HepG2 (cell line): ENCODE results near the gene MYL11. TPM values are rescaled to one million over a fixed set of nuclear protein-coding genes. Genes with fewer than 3 reads are reported as not detected.

Source experiments
- ARNTL ChIP-seq: sonication (generic); formaldehyde crosslinking; IDR thresholded peaks from 2 replicates; pipeline ENCODE4 v1.4.0; 2020; ENCODE audit warnings: mild to moderate bottlenecking, missing genetic modification reagents
- BHLHE40 ChIP-seq: IDR thresholded peaks from 2 replicates; pipeline ENCODE4 v1.6.1; 2011; ENCODE audit warnings: low read length, improper control_type of control experiment
- ETV6 ChIP-seq: sonication (generic); formaldehyde crosslinking; conservative IDR thresholded peaks from 2 replicates; pipeline ENCODE4 v1.4.0; 2020; ENCODE audit warnings: missing genetic modification reagents
- FOXO1 ChIP-seq: sonication (generic); formaldehyde crosslinking; IDR thresholded peaks from 2 replicates; pipeline ENCODE4 v1.4.0; 2020; ENCODE audit warnings: missing genetic modification reagents
- GPN1 ChIP-seq: sonication (generic); formaldehyde crosslinking; IDR thresholded peaks from 2 replicates; pipeline ENCODE4 v1.5.1; 2020; ENCODE audit warnings: missing genetic modification reagents, borderline replicate concordance
- MEIS1 ChIP-seq: sonication (generic); formaldehyde crosslinking; IDR thresholded peaks from 2 replicates; pipeline ENCODE4 v1.9.0; 2021; ENCODE audit warnings: mild to moderate bottlenecking, missing genetic modification reagents, moderate library complexity, borderline replicate concordance
- NFYC ChIP-seq: IDR thresholded peaks from 2 replicates; pipeline ENCODE4 v1.6.1; 2016; ENCODE audit warnings: missing genetic modification reagents, missing compliant biosample characterization
- PCBP2 ChIP-seq: fragments of 200-400 bp; formaldehyde crosslinking; optimal IDR thresholded peaks from 2 replicates; pipeline ENCODE3; 2018; ENCODE audit warnings: low read length, low read depth; ENCODE audit not compliant: poor library complexity, severe bottlenecking
- PHF5A ChIP-seq: IDR thresholded peaks from one replicate; pipeline ENCODE4 v1.6.1; 2018; ENCODE audit warnings: low read depth, missing genetic modification reagents; ENCODE audit not compliant: unreplicated experiment
- RFX3 ChIP-seq: IDR thresholded peaks from 2 replicates; pipeline ENCODE4 v1.6.1; 2016; ENCODE audit warnings: missing biosample characterization, missing genetic modification reagents
- SIX4 ChIP-seq: sonication (generic); formaldehyde crosslinking; IDR thresholded peaks from 2 replicates; pipeline ENCODE4 v1.4.0; 2020; ENCODE audit warnings: missing genetic modification reagents
- SOX13 ChIP-seq, 3 experiments: fragments of 450-650 bp in 1 of 3; sonication (generic) in 1 of 3; formaldehyde crosslinking in 1 of 3; IDR thresholded peaks in 2 of 3; conservative IDR thresholded peaks in 1 of 3; 2 replicates each; pipeline versions ENCODE4 v1.5.0 to v1.6.1; 2016 to 2020; ENCODE audit warnings: antibody characterized with exemption in 1 of 3, mild to moderate bottlenecking in 1 of 3, missing compliant biosample characterization in 1 of 3, missing genetic modification reagents in 1 of 3, moderate library complexity in 1 of 3
- SRF ChIP-seq: IDR thresholded peaks from 2 replicates; pipeline ENCODE4 v1.6.1; 2011; ENCODE audit warnings: mild to moderate bottlenecking, low read depth, low read length, moderate library complexity
- THYN1 ChIP-seq: sonication (generic); formaldehyde crosslinking; IDR thresholded peaks from 2 replicates; pipeline ENCODE4 v1.8.1; 2023; ENCODE audit warnings: low read depth, mild to moderate bottlenecking, moderate library complexity, missing genetic modification reagents, borderline replicate concordance
- ZNF10 ChIP-seq: sonication (generic); formaldehyde crosslinking; IDR thresholded peaks from 2 replicates; pipeline ENCODE4 v1.4.0; 2020; ENCODE audit warnings: mild to moderate bottlenecking, low read depth, missing genetic modification reagents, borderline replicate concordance
- ZNF709 ChIP-seq: sonication (generic); formaldehyde crosslinking; IDR thresholded peaks from 2 replicates; pipeline ENCODE4 v1.5.0; 2020; ENCODE audit warnings: mild to moderate bottlenecking, missing genetic modification reagents
- ZNF781 ChIP-seq: sonication (generic); formaldehyde crosslinking; IDR thresholded peaks from 2 replicates; pipeline ENCODE4 v1.5.1; 2020; ENCODE audit warnings: borderline replicate concordance, mild to moderate bottlenecking, missing genetic modification reagents; ENCODE audit errors: not compliant biosample characterization
- polyA plus RNA-seq, 8 experiments: library from polyadenylated mRNA; depleted of rRNA in 3 of 8; stranded (reverse) in 7 of 8; unstranded in 1 of 8; fragments of >200 nt; fragmentation: Illumina TruSeq in 4 of 8; extraction: Trizol in 4 of 8; gene quantifications; 2 replicates each; pipeline versions ENCODE4 v1.2.1 to v1.2.3, GENCODE V29; 2011 to 2016; ENCODE audit warnings: low read depth in 4 of 8, missing spikeins in 1 of 8, mixed read lengths in 1 of 8; ENCODE audit not compliant: insufficient read depth in 1 of 8
- total RNA-seq, 5 experiments: library from RNA; depleted of rRNA; stranded (reverse); fragments of >200 nt; fragmentation: Illumina TruSeq; extraction: Trizol; gene quantifications; 2 replicates each; pipeline ENCODE4 v1.2.3, GENCODE V29; 2016; ENCODE audit warnings: low read depth in 1 of 5
- TF ChIP-seq, protein P1 (sequence below): sonication (generic); formaldehyde crosslinking; IDR thresholded peaks from 2 replicates; pipeline ENCODE4 v1.4.0; 2020; ENCODE audit warnings: mild to moderate bottlenecking, missing genetic modification reagents
- TF ChIP-seq, protein P2 (sequence below): sonication (generic); formaldehyde crosslinking; IDR thresholded peaks from 2 replicates; pipeline ENCODE4 v1.9.0; 2022; ENCODE audit warnings: low read depth, missing genetic modification reagents
- TF ChIP-seq, protein P3 (sequence below): sonication (generic); formaldehyde crosslinking; IDR thresholded peaks from 2 replicates; pipeline ENCODE4 v1.5.1; 2020; ENCODE audit warnings: missing genetic modification reagents, mild to moderate bottlenecking, borderline replicate concordance
- TF ChIP-seq, protein P4 (sequence below): conservative IDR thresholded peaks from 2 replicates; pipeline ENCODE4 v1.6.1; 2018; ENCODE audit warnings: missing genetic modification reagents

The MYL11 gene
- total and polyA plus RNA-seq, 2 of the 13 experiments (the other 11 are each of a cell fraction or from before 2014, with no cell fraction given) = not detected

GRCh38 chr16:30395155-30395991, 20.8 kb downstream of the MYL11 start, which contains the start of gene ZNF48 (continued):
- TF ChIP-seq, protein P1, sequence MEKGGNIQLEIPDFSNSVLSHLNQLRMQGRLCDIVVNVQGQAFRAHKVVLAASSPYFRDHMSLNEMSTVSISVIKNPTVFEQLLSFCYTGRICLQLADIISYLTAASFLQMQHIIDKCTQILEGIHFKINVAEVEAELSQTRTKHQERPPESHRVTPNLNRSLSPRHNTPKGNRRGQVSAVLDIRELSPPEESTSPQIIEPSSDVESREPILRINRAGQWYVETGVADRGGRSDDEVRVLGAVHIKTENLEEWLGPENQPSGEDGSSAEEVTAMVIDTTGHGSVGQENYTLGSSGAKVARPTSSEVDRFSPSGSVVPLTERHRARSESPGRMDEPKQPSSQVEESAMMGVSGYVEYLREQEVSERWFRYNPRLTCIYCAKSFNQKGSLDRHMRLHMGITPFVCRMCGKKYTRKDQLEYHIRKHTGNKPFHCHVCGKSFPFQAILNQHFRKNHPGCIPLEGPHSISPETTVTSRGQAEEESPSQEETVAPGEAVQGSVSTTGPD (CRISPR knock-in tag) = no peak
- TF ChIP-seq NFYC (CRISPR knock-in tag) (peak; percentile 30), FOXO1 (CRISPR knock-in tag) (peak; percentile 62), SRF (no peak), ZNF10 (no peak), PHF5A (CRISPR knock-in tag) (no peak), SOX13 (IDR thresholded peaks at IDR 0.05) (no peak), SOX13 (CRISPR knock-in tag; conservative IDR thresholded peaks at IDR 0.05 in 1 of 2, IDR thresholded peaks at IDR 0.05 in 1 of 2) (peak in 1 of 2 experiments; percentile 42; a peak in 1 of 4 replicates), ZNF781 (CRISPR knock-in tag) (no peak), ARNTL (no peak; the same call in 1 of the 2 replicates), ZNF709 (no peak), RFX3 (CRISPR knock-in tag) (no peak), SIX4 (CRISPR knock-in tag) (no peak), BHLHE40 (peak; percentile 66), PCBP2 (no peak), THYN1 (CRISPR knock-in tag) (no peak), GPN1 (CRISPR knock-in tag) (no peak), ETV6 (no peak; the same call in 1 of the 2 replicates), MEIS1 (CRISPR knock-in tag) (peak; percentile 74; the same call in 1 of the 2 replicates)
- TF ChIP-seq, protein P2, sequence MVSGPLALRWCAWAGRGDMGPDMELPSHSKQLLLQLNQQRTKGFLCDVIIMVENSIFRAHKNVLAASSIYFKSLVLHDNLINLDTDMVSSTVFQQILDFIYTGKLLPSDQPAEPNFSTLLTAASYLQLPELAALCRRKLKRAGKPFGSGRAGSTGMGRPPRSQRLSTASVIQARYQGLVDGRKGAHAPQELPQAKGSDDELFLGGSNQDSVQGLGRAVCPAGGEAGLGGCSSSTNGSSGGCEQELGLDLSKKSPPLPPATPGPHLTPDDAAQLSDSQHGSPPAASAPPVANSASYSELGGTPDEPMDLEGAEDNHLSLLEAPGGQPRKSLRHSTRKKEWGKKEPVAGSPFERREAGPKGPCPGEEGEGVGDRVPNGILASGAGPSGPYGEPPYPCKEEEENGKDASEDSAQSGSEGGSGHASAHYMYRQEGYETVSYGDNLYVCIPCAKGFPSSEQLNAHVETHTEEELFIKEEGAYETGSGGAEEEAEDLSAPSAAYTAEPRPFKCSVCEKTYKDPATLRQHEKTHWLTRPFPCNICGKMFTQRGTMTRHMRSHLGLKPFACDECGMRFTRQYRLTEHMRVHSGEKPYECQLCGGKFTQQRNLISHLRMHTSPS (CRISPR knock-in tag) = no peak; the same call in 1 of the 2 replicates
- TF ChIP-seq, protein P3, sequence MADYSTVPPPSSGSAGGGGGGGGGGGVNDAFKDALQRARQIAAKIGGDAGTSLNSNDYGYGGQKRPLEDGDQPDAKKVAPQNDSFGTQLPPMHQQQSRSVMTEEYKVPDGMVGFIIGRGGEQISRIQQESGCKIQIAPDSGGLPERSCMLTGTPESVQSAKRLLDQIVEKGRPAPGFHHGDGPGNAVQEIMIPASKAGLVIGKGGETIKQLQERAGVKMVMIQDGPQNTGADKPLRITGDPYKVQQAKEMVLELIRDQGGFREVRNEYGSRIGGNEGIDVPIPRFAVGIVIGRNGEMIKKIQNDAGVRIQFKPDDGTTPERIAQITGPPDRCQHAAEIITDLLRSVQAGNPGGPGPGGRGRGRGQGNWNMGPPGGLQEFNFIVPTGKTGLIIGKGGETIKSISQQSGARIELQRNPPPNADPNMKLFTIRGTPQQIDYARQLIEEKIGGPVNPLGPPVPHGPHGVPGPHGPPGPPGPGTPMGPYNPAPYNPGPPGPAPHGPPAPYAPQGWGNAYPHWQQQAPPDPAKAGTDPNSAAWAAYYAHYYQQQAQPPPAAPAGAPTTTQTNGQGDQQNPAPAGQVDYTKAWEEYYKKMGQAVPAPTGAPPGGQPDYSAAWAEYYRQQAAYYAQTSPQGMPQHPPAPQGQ = no peak
- TF ChIP-seq, protein P4, sequence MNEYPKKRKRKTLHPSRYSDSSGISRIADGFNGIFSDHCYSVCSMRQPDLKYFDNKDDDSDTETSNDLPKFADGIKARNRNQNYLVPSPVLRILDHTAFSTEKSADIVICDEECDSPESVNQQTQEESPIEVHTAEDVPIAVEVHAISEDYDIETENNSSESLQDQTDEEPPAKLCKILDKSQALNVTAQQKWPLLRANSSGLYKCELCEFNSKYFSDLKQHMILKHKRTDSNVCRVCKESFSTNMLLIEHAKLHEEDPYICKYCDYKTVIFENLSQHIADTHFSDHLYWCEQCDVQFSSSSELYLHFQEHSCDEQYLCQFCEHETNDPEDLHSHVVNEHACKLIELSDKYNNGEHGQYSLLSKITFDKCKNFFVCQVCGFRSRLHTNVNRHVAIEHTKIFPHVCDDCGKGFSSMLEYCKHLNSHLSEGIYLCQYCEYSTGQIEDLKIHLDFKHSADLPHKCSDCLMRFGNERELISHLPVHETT (CRISPR knock-in tag) = peak; percentile 97
